ENCODE measurements around the gene HIBADH.

HIBADH gene

DNA sequence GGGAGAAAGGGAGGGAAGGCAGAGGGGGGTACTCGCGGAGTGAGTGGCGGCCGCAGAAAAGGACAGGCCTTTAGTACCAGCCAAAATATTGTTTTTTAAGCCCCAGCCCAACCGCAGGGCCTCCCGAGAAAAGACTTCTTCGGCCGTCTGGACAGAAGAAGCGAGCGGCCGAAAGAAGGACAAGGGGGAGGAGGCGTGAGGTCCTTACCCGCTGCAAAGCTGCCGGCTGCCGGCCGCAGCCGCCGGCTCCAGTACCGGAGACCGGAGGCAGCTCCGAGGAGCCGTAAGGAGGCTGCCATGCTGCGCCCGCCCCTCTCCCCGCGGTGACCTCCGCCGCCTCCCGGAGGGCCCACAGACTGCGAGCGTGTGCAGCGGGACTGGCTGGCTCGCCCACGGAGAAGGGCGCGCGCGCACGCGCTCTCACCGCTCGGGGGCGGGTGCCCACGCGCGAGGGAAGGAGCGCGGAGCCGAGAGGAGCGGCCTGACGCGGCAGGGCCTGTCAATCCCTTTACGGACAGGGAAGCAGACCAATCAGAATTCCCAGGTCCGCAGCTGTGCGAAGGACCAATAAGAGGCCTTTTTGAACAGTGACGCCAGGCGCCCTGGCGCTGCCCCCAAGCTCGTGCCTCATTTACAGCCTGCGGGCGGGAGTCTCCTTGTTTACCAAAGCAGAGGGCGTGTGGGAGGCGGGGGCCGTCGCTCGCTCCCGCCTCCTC is at the start of gene HIBADH:
Gene HIBADH, minus strand, starts transcription at position 394 of the 716 bp plus-strand sequence. Its CDS starts 95 bp downstream, at position 299.
- DNase-seq (ENCODE audit: low read depth in 2 of 2, low spot score in 1 of 2) = peak; percentile 84 to 89

DNA sequence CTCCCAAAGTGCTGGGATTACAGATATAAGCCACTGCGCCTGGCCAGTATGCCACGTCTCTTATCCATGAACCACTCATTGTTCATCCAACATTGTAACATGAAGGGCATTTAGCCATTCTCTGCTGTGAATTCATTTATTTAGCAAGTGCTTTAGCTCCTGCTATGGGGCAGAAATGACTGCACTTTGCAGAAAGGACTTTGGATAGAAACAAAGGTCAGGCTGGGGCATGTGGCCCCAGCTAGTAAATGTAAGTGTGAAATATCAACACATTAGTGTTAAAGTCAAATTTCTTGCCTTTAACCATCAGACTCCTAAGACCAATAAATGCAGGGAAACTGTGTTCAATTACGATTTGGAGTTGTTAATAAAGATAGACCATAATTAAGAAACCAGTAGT is 49.5 kb upstream of the HIBADH start:
- DNase-seq (ENCODE audit: low read depth in 2 of 2, low spot score in 1 of 2) = no peak

GRCh38 chr7:27709137-27710075 is 46.7 kb upstream of the HIBADH start:
- DNase-seq (ENCODE audit: low read depth in 2 of 2, low spot score in 1 of 2) = no peak

GRCh38 chr7:27708485-27708884 is 45.8 kb upstream of the HIBADH start:
- DNase-seq (ENCODE audit: low read depth in 2 of 2, low spot score in 1 of 2) = no peak

DNA sequence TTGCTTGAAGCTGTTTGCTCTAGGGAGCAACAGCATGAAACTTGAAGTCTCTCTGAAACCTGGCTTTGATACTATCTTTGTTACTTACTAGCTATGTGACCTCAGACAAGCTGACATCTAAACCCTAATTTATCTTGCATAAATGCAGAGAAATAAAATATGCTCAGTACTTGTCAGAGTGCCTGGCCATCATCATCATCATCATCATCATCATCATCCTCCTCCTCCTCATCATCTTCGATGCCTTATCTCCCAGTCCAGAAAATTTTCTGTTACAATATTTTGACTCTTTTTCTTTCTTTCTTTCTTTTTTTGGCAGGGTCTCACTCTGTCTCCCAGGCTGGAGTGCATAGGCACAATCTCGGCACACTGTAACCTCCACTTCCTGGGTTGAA is 42.5 kb upstream of the HIBADH start:
- DNase-seq (ENCODE audit: low read depth in 2 of 2, low spot score in 1 of 2) = no peak

DNA sequence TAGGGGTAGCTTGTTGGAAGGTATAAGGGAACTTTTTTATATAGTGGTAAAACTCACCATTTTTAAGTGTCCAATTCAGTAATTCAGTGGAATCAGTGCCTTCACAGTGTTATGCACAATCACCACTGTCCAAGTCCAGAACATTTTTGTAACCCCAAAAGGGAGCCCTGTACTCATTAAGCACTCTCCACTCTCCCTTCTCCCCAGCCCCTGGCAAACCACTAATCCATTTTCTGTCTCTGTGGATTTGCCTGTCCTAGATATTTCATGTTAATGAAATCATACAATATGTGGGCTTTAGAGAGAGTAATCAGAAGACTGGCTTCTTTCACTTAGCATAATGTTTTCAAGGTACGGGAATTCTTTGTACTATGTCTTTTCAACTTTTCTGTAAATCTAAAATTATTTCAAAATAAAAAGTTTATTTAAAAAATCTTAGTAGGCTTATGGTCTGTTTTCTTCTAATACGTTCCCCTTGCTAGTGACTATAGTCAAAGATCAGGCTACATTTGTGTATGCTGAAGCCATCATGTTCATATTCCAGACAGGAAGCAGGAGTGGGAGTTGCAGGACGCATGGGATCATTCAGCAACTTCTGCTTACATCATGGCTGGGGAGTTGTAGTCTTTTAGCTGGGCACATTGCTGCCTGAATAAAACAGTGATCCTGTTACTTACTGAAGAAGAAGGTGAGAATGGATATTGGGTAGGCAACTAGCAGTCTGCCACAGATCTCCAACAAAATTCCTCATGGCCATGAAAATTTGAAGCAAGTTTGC is 41.9 kb upstream of the HIBADH start:
- DNase-seq (ENCODE audit: low read depth in 2 of 2, low spot score in 1 of 2) = no peak

- no peak for DNase-seq (ENCODE audit: low read depth in 2 of 2, low spot score in 1 of 2)
Measured at GRCh38 chr7:27703181-27703580, 40.5 kb upstream of the HIBADH start.

- DNase-seq (ENCODE audit: low read depth in 2 of 2, low spot score in 1 of 2) = no peak
Measured at GRCh38 chr7:27700501-27700900, 37.8 kb upstream of the HIBADH start.

GRCh38 chr7:27699751-27700150 is 37.1 kb upstream of the HIBADH start:
- DNase-seq (ENCODE audit: low read depth in 2 of 2, low spot score in 1 of 2) = no peak

DNA sequence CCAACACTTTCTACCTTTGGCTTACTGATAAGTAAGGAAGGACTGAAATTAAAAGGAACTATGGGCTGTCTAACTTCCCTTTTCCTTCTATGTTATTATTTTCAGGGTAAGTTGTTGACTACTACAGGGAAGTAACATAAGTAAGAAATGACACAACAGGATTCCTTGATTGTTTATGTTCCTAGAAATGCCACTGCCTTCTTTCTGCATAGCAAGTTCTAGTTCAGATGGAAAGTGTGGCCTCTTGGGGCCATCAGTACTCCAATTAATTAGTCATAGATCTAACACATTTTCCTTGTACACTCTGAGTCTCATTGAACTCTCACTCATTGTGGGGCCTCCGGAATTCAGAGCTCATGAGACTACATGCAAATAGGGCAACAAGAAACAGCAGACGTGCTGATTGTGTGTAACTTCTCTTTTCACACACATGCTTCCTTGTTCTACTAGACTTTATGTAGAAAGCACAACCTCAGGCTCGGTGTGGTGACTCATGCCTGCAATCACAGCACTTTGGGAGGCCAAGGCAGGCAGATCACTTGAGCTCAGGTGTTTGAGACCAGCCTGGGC is 35.3 kb upstream of the HIBADH start:
- DNase-seq (ENCODE audit: low read depth in 2 of 2, low spot score in 1 of 2) = no peak

DNA sequence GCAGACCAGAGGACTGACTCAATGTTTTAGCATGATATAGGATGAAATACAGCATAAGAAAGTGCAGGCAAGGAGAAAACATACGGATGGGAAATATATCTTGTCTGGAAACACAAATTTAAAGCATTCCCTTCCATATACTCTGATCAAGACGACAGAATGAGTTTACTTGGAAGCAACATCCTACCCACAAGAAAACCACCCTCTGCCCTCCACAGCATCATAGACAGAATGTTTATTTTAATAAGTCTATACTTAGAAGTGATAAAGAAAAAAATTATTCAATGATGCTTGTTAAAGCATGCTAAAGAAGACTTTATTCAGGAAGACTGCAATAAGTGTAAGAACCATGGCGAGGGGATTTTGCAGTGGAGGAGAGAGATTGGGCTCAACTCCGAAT is 32.4 kb upstream of the HIBADH start:
- DNase-seq (ENCODE audit: low read depth in 2 of 2, low spot score in 1 of 2) = no peak

- no peak for DNase-seq (ENCODE audit: low read depth in 2 of 2, low spot score in 1 of 2)
Measured at GRCh38 chr7:27693794-27694193, 31.1 kb upstream of the HIBADH start.

- DNase-seq (ENCODE audit: low read depth in 2 of 2, low spot score in 1 of 2) = no peak
Measured at GRCh38 chr7:27690649-27691048, 28.0 kb upstream of the HIBADH start.

DNA sequence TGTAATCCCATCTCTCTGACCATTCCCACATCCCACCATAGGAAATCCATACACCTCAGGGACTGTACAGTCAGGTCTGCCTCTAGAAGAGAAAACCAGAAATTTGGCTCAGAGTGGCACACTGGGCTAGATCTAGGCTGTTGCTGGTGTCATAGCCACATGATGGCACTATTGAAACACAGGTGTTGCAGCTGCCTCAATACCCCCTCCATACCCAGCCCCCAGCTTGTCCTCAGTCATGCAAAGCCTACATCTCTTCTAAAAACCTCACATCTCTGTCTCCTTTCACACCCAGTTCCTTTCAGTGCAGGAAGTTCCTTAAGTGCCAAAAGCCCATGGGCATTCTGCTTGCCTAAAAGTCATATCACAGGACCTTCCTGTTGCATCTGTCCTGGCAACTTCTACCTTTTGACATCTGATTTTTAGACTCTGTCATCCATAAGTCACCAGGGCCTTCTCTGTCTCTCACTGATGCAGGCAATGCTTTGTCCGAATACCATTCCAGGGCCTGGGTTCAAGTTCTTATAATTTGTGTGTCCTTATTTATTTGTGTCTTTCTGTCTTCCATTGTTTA is 27.0 kb upstream of the HIBADH start:
- DNase-seq (ENCODE audit: low read depth in 2 of 2, low spot score in 1 of 2) = no peak

DNA sequence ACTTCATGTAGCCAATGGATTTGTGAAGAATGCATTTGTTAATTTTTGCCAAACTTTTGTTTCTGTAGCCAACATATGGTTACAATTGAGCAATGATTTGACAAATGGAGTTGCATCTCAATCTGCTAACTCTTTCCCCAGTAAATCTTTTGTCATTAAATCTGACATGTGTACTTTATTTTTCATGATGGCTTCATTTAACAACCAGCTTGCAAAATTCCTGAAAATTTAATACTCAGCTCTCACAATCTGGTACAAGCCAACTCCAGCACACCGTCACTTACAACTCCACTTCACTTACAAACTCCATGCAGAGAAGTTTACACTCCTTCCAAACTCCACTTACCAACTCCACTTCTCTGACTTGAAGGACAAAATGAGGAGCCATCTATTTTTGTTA is 26.5 kb upstream of the HIBADH start:
- DNase-seq (ENCODE audit: low read depth in 2 of 2, low spot score in 1 of 2) = no peak

DNA sequence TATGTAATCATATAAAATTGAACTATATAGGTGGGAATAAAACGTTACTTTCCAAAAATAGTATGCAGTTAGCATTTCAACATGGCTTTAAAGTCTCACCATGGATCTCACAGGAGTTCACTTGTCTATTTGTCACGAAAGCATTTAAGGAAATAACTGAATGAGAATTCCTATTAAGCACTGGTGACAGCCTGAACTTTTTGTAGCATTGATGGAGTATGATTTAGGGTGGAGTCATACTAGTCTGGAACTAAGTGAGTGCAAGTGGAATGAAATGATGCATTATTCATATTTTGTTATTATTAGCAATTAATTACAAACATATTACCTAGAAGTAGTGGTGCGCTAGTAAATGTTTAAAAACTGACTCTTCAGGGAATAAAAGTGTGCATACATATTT is 26.0 kb upstream of the HIBADH start:
- no peak for DNase-seq (ENCODE audit: low read depth in 2 of 2, low spot score in 1 of 2)

GRCh38 chr7:27688056-27688455 is 25.4 kb upstream of the HIBADH start:
- DNase-seq (ENCODE audit: low read depth in 2 of 2, low spot score in 1 of 2) = no peak

DNA sequence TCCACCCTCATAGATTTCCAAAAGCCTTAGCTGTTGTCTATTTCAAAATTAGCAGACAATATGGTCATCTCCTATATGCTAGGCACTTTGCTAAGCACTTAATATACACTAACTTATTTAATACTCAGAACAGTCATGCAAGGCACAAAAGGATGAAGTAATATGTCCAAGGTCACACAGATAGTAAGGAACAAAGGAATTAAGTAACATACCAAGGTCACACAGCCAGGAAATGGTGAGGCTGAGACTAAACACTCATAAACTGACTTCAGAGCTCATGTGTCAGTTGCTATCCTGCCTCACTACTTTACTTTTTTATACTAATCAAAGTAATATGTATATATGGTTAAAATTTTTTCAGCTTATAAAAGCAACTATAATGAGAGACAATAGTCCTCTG is 23.6 kb upstream of the HIBADH start:
- DNase-seq (ENCODE audit: low read depth in 2 of 2, low spot score in 1 of 2) = no peak

GRCh38 chr7:27685893-27686292 is 23.2 kb upstream of the HIBADH start:
- no peak for DNase-seq (ENCODE audit: low read depth in 2 of 2, low spot score in 1 of 2)

- no peak for DNase-seq (ENCODE audit: low read depth in 2 of 2, low spot score in 1 of 2)
Measured at GRCh38 chr7:27685209-27685608, 22.5 kb upstream of the HIBADH start.

DNA sequence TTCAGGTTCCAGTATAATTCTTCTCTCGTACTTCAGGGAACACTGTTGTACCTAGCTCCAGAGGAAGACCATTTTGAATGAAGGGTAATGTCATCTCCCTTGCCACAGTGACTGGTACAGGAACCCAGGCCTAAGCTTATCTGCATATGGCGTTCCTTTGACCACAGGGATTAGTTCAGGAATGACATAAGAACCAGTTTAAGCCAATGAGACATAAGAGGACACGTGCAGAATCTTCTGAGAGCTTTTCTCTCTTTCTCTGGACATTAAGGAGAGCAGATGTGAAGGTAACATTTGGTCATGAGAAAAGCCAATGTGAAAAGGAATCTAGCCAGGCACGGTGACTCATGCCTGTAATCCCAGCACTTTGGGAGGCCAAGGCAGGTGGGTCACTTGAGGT is 21.8 kb upstream of the HIBADH start:
- no peak for DNase-seq (ENCODE audit: low read depth in 2 of 2, low spot score in 1 of 2)
